ENCODE measurements around the gene ROBO2.

The ROBO2 gene

DNA sequence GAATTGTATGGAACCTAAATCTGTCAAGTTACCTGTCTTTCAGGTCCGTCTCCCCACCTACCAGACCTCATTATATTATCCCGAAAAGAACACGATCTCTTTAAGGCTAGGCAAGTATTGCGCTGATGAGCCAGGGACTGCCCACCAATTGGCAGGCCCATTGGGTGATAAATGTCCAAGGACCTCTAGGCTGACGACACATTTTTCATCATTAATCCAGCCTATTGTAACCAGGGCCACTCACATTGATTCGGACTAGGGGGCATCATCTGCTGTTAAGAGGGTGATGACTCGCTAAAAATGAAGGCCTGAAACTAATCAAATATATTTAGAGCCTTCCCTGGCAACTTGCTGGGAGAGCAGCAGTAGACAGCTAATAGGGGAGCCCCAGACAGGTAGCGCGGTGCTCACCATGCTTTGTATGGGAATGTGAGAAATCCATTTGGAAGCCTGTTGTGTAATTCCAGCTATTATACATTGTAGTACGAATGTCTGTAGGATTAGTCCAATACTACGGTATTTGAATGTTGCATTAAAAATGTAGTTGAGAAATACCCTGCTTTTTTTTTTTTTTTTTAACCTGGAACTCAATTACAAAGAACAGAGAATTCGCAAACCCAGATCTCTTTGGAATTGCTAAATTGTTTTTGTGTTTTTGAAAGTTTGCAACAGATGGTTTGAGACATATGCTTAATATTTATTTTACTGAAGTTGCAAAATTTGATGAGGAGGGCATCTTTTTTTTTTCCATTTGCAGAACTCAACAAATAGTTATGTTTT, 156.1 kb downstream of the ROBO2 start:
- no peak for DNase-seq

- no peak for DNase-seq
These were observed 157.5 kb downstream of the ROBO2 start for GRCh38 chr3:77197408-77197807.

GRCh38 chr3:77203851-77204250, 164.0 kb downstream of the ROBO2 start:
- no peak for DNase-seq

DNA sequence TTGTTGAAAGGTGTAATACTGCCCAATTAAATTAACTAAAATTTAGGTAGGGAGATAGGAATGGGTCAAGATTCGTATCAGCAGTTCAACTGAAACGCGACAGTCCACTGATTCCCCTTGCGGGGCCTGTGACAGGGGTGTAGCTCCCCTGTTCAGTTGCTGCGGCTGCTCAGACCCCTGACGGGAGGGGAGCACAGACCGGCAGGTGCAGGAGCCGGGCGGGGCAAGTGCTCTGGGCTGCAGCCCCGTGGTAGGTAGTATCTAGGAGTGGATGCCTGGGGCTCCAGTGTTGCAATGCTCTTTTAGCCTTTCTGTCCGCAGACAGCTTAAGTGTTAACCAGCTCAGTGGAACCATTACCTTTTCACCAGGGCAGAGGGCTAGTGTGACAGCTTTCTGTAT, 164.9 kb downstream of the ROBO2 start:
- no peak for DNase-seq

- DNase-seq = no peak
These were observed 167.9 kb downstream of the ROBO2 start for GRCh38 chr3:77207753-77208152.

DNA sequence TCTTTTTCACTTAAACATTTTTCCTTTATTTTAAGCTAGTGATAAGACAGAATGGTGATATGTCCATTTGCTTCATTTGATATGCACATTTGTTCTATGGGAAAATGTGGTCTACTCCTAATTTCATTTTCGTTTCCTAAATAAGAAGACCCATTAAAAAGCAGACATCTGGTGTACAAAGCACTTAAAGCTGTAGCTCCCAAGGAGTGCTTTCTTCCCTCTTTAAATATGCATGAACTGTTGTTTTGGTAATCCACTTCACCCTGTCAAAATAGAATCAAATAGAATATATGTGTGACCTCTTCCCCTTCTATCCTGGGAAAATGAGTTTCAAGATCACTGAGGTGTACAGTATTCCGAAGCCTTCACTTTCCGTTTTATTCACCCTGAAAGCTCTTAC, 182.8 kb downstream of the ROBO2 start:
- DNase-seq = no peak

GRCh38 chr3:77227567-77227966, 187.7 kb downstream of the ROBO2 start:
- no peak for DNase-seq

DNA sequence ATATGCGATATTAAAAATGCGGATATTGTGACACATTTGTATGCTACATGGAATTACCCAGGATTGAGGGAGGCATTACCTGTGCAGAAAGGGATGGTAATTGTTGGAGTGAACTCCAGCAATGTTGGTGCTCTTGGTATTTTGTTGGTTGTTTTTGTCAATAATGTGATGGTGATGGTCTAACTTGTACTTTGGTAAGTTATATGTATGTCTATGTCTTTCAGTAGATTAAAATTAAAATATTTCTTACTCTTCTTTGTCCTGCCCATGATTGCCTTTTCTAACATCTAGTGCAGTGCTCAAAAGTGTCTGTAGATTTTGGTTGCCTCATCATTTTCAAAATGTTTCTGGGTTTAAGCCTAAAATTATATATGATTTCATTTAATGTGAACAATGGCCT, 192.7 kb downstream of the ROBO2 start:
- DNase-seq = no peak

GRCh38 chr3:77234004-77234403, 194.1 kb downstream of the ROBO2 start:
- DNase-seq = no peak

DNA sequence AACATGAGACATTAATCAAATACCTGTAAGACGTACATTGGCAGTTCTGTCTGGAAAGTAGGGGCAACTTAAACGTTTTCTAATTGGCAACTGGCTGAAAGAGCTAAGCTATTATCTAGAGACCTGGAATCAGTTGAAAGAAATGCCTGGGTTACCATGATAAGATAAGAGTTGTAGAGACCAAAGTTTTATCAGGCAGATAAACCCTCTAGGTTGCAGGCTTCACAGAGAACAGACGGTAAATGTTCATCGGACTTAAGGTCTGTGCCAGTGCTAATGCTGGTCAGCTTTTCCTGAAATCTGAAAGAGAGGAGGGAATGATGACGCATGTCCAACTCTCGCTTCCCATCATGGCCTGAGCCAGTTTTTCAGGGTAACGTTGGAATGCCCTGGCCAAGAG, 196.2 kb downstream of the ROBO2 start:
- no peak for DNase-seq

DNA sequence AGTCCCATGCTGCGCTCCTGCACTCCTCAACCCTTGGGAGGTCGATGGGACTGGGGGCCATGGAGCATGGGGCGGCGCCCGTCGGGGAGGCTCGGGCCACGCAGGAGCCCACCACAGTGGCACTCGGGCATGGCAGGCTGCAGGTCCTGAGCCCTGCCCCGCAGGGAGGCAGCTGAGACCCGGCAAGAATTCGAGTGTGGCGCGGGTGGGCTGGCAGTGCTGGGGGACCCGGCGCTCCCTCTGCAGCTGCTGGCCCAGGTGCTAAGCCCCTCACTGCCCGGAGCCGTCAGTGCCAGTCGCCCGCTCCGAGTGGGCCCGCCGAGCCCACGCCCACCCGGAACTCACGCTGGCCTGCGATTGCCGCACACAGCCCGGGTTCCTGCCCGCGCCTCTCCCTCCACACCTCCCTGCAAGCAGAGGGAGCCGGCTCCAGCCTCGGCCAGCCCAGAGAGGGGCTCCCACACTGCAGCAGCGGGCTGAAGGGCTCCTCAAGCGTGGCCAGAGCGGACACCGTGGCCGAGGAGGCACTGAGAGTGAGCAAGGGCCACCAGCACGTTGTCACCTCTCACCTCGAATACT, 200.3 kb downstream of the ROBO2 start:
- DNase-seq = no peak

GRCh38 chr3:77242371-77242770, 202.5 kb downstream of the ROBO2 start:
- no peak for DNase-seq

DNA sequence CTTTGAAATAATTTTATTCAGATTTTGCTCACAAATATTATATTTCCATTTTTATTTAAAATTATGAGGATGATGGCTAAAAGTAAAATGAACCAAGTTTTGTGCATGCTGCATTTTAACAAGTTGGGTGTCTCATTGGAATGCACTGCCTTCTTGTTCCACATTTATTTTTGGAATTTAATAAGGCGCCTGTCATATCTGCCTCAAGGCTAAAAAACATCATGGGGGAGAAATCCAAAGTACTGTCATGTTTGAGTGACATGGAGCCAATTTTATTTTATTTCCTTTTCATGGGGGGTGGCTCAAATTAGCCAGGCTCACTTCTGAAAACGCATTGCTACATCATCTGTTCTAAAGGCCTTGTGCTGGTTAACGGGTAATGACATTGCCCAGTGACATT, 205.1 kb downstream of the ROBO2 start:
- DNase-seq = no peak

DNA sequence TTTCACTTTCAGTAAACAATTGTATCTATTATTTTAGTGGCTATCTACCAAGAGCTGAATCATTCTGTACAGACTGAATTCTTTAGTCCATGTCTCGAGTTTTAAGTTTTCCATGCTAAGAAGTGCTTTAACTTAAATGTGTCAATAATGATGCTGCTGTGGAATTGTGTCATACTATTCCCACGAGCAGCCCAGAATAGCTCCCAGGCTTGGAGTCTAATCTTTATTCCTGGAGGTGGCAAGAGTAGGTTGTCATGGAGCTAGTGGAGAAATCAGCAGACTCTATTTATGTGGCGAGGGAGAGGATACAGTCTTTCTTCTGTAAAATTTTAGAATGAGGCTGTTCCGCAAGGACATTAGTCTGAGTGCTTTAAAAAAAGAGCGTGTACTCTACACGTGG, 207.2 kb downstream of the ROBO2 start:
- no peak for DNase-seq

GRCh38 chr3:77247817-77248216, 207.9 kb downstream of the ROBO2 start:
- no peak for DNase-seq

DNA sequence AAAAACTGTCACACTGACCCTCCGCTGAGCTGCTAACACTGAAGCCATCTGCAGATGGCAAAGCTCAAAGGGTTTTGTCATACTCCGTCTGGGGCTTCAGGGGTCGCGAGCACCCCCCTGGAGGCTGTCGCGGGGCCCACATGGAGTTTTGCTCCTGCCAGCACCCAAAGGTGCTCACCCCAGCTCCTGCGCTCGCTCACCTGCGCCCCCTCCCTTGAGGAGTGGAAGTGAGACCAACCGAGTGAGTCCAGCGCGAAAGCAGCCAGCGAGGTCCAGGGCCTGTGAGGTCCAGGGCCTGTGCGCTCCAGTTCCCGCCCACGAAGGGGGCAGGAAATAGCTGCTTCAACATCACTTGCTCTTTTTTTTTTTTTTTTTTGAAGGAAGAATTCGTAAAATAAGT, 208.5 kb downstream of the ROBO2 start:
- no peak for DNase-seq

- no peak for DNase-seq
These were observed 211.2 kb downstream of the ROBO2 start for GRCh38 chr3:77251136-77251535.

- DNase-seq = peak; percentile 36
These were observed 215.3 kb downstream of the ROBO2 start for GRCh38 chr3:77254967-77255831.

DNA sequence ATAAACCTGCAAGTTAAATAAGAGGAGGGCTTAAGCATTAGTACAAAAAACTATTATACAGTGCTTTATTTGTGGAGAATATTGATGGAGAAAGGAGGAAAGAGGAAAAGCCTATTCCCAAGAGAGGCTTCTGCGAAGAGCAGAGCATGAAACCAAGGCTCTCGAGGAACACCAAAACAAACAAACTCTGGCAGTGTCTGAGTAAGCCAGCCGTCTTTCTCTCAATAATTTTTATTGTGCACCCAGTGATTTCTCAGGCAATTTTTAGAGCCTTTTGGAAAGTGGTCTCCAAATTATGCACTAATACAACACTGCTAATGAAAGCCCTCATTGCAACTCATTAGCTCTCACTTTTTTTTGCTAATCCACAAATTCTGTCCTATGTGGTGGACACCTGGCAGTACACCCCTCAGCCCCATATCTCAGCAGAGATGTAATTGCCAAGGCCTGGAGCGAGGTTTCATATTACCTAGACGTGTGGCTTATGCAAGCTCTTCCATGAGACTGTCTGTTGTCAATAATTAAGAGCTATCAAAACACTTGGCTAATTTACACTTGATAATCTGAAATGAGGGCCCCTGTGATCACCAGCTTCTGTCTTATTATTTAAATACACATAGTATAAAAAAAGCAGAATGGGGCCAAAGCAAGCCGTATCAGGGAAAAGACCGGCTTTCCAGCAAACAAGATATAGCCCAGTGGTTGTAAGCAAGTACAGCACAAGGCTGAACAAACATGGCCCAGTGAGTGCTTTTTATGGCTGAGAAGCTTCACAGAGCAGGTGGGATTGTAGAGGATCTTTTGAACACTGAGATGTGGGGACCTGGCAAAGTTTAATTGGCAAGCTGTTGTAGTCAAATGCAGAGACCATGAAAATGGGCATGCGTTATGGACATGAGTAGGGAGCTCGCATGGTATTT, 216.9 kb downstream of the ROBO2 start:
- DNase-seq = peak; percentile 86

GRCh38 chr3:77259694-77260093, 219.8 kb downstream of the ROBO2 start:
- DNase-seq = peak; percentile 97

DNA sequence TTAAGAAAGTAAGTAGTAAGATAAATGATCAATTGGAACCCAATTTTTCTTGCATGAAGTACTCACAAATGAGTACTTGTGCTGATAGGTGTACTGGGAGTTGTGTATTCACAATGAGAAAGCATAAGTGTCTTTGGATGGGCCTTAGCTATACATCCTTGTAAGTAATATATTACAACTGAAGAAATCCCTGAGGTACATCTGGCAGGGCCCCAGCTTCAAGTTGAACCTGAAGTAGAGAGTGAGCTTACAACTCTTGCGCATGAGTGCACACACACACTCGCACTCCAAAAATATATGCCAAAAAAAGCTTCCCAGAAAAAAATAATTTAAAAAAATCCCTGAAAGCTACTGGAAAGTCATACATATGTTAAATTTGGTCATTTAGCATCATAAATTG, 222.5 kb downstream of the ROBO2 start:
- DNase-seq = no peak

DNA sequence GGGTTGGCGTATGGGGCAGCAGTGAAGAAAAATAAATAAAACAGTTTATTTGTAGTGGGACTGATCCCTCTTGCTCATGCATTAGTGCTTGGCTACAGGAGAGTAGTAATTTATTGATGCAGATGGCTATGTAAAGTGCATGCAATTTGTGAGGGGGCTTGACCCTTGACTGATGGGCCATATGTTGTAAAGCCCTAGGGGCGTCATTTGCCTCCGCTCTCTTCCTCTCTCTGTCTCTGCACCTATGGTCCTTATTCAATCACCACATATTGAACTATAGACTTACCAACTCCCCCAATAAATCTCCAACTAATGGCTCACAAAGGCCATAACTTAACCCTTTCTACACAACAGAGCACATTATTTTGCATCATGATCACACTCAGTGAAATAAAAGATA, 227.7 kb downstream of the ROBO2 start:
- no peak for DNase-seq

DNA sequence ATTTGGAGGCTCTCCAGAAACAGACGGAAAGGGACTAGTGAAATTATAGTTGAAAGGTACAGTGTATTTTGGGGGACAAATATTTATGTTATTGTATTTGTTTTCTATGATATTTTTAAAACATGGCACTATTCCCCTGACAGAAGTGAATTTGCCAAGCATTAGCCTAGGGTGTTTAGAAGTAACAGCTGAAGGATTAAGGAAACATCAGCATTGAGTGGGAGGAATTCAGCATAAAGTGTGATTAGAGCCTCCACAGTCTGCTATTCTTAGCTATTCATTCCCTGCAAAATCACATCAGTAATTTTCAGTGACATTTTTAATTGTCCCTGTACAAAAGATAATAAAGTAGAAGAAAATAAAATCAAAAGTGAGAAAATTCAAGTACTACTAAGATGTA, 231.4 kb downstream of the ROBO2 start:
- no peak for DNase-seq

Measured in SHP77 treated with DMSO at 0.1 percent for 48 hours (cell line).